GM12878 (cell line): ENCODE measurements around the gene UNKL. TPM values are rescaled to one million over a fixed set of nuclear protein-coding genes. Genes with fewer than 3 reads are reported as not detected.

Experiments
- ATAC-seq: fragments of 200-7000 bp; cut with Tn5 transposase; 3 replicates; pipeline ENCODE4 v1.9.1; 2020; ENCODE audit warnings: mild to moderate bottlenecking, moderate library complexity
- BruUV-seq: library from RNA; stranded (reverse); fragments of 400-500 nt; replicated peaks from 2 replicates; lab custom pipeline; 2021; lab: Mats Ljungman, UMichigan
- CTCF ChIA-PET: fragments of 300-600 bp; sonication (Branson Sonifier 250); formaldehyde crosslinking; extraction: SDS; loops from one replicate; lab custom pipeline; 2021; ENCODE audit warnings: inconsistent platforms; lab: Yijun Ruan, JAX
- POLR2A ChIA-PET: fragments of 350-600 bp; formaldehyde crosslinking; extraction: SDS; loops from one replicate; lab custom pipeline; 2021; ENCODE audit warnings: inconsistent platforms; lab: Charles Lee
- RAD21 ChIA-PET: fragments of 300-600 bp; sonication (Branson Sonifier 250); formaldehyde crosslinking; loops from one replicate; lab custom pipeline; 2023; ENCODE audit warnings: antibody characterized with exemption; ENCODE audit not compliant: unreplicated experiment; lab: Charles Lee
- SMC1A ChIA-PET: fragments of 300-600 bp; sonication (Branson Sonifier 250); formaldehyde crosslinking; loops from one replicate; lab custom pipeline; 2023; ENCODE audit not compliant: unreplicated experiment, uncharacterized antibody; lab: Charles Lee
- DNase-seq: peaks from one replicate; pipeline ENCODE4 v3.0.0-alpha.2; 2011; ENCODE audit warnings: low read depth, low spot score
- FAIRE-seq: peaks from 3 replicates; lab custom pipeline; 2011; peaks lifted over from hg19 to GRCh38; lab: Jason Lieb, UNC
- H2AFZ ChIP-seq: 2 replicates; pipeline ENCODE4 v1.6.0; 2011; ENCODE audit warnings: low read depth, low read length, control low read depth; ENCODE audit not compliant: control insufficient read depth
- H3K27ac ChIP-seq: 2 replicates; pipeline ENCODE4 v1.5.1; 2011; ENCODE audit warnings: control low read depth; ENCODE audit not compliant: control insufficient read depth, insufficient read depth
- H3K27me3 ChIP-seq, 2 experiments: replicated peaks in 1 of 2; 2 replicates each; pipeline versions ENCODE4 v1.6.0 to v1.6.1; 2011; ENCODE audit warnings: low read length in 1 of 2; ENCODE audit not compliant: control insufficient read depth in 2 of 2, insufficient read depth in 2 of 2
- H3K36me3 ChIP-seq, 2 experiments: 2 replicates each; pipeline ENCODE4 v1.5.1; 2011; ENCODE audit warnings: low read length in 1 of 2; ENCODE audit not compliant: control insufficient read depth in 2 of 2, insufficient read depth in 2 of 2
- H3K4me1 ChIP-seq: 2 replicates; pipeline ENCODE4 v1.6.1; 2011; ENCODE audit warnings: mild to moderate bottlenecking, low read length, moderate library complexity, mixed read lengths; ENCODE audit not compliant: control insufficient read depth, insufficient read depth
- H3K4me2 ChIP-seq: 2 replicates; pipeline ENCODE4 v1.6.0; 2011; ENCODE audit warnings: control low read depth; ENCODE audit not compliant: control insufficient read depth, insufficient read depth
- H3K4me3 ChIP-seq: fragments of 200-600 bp; sonication (generic); 2 replicates; pipeline ENCODE4 v1.5.1; 2016
- H3K79me2 ChIP-seq: 2 replicates; pipeline ENCODE4 v1.6.0; 2011; ENCODE audit warnings: low read length; ENCODE audit not compliant: control insufficient read depth, insufficient read depth
- H3K9ac ChIP-seq: 2 replicates; pipeline ENCODE4 v1.8.0; 2011; ENCODE audit warnings: low read length, control low read depth, mixed read lengths; ENCODE audit not compliant: control insufficient read depth, insufficient read depth
- H3K9me3 ChIP-seq: replicated peaks from 3 replicates; pipeline ENCODE4 v1.5.1; 2011; ENCODE audit warnings: mild to moderate bottlenecking, low read length; ENCODE audit not compliant: control insufficient read depth, insufficient read depth
- H4K20me1 ChIP-seq: 2 replicates; pipeline ENCODE4 v1.6.0; 2011; ENCODE audit not compliant: control insufficient read depth, insufficient read depth
- BCL3 ChIP-seq: IDR thresholded peaks from 2 replicates; pipeline ENCODE4 v1.6.1; 2011; ENCODE audit warnings: borderline replicate concordance, low read depth, mild to moderate bottlenecking, moderate library complexity, low read length; ENCODE audit not compliant: insufficient read depth, poor library complexity, severe bottlenecking
- CTCF ChIP-seq, 3 experiments: IDR thresholded peaks in 2 of 3; conservative IDR thresholded peaks in 1 of 3; 2 replicates each; pipeline ENCODE4 v1.5.1; 2011; ENCODE audit warnings: low read depth in 3 of 3, low read length in 3 of 3, mild to moderate bottlenecking in 3 of 3, control low read depth in 2 of 3, moderate library complexity in 2 of 3, inconsistent platforms in 1 of 3, mixed read lengths in 1 of 3; ENCODE audit not compliant: control insufficient read depth in 2 of 3, insufficient read depth in 1 of 3; ENCODE audit errors: extremely low read depth in 1 of 3
- MTA2 ChIP-seq: fragments of 450-650 bp; IDR thresholded peaks from 2 replicates; pipeline ENCODE4 v1.6.1; 2016; ENCODE audit warnings: low read depth, mild to moderate bottlenecking, moderate library complexity
- RAD51 ChIP-seq: fragments of 450-650 bp; IDR thresholded peaks from 2 replicates; pipeline ENCODE4 v1.6.1; 2016; ENCODE audit warnings: moderate library complexity, mild to moderate bottlenecking, inconsistent platforms
- SREBF2 ChIP-seq: IDR thresholded peaks from 2 replicates; pipeline ENCODE4 v1.6.1; 2012; ENCODE audit warnings: mild to moderate bottlenecking, low read length
- TBL1XR1 ChIP-seq: IDR thresholded peaks from 2 replicates; pipeline ENCODE4 v1.6.1; 2012; ENCODE audit warnings: low read depth, low read length, improper control_type of control experiment
- WGBS: methylation state at CpG from one replicate; pipeline ENCODE4 v1.1.6; 2016; ENCODE audit warnings: low lambda C conversion rate; ENCODE audit not compliant: insufficient replicate concordance, insufficient coverage; ENCODE audit errors: missing lambda C conversion rate; 5-methylcytosine and 5-hydroxymethylcytosine counted together
- in situ Hi-C: fragments of 300-500 bp; cut with MboI; formaldehyde crosslinking; loops from 9 replicates; pipeline ENCODE4 v1.14.3; 2018; ENCODE audit warnings: mixed read lengths
- intact Hi-C: fragments of 100-400 bp; cut with micrococcal nuclease; formaldehyde crosslinking; loops from one replicate; pipeline ENCODE4 v1.14.2; 2022; ENCODE audit not compliant: unreplicated experiment
- polyA plus RNA-seq, 11 experiments: library from polyadenylated mRNA; depleted of rRNA in 4 of 11; unstranded in 6 of 11; stranded (reverse) in 5 of 11; fragments of >200 nt; fragmentation: Nextera tagmentation in 4 of 11; fragmentation: Illumina TruSeq in 1 of 11; extraction: Ambion mirVana in 4 of 11; extraction: Trizol in 1 of 11; gene quantifications; 1 replicate in 1 of 11; 2 replicates in 10 of 11; pipeline versions ENCODE4 v1.2.1 to v1.2.3, GENCODE V29; 2011 to 2016; ENCODE audit warnings: inconsistent platforms in 2 of 11, missing spikeins in 2 of 11, low read depth in 1 of 11
- total RNA-seq, 4 experiments: library from RNA; depleted of rRNA in 3 of 4; stranded (reverse); fragments of >200 nt in 3 of 4; fragmentation: Illumina TruSeq in 1 of 4; extraction: Trizol in 1 of 4; gene quantifications; 2 replicates each; pipeline versions ENCODE4 v1.2.1 to v1.2.3, GENCODE V29; 2013 to 2021

The UNKL gene
- total and polyA plus RNA-seq, 10 of the 15 experiments (the other 5 are each of a cell fraction or from before 2014, with no cell fraction given): 0.40 to 21.6 (median 9.1) TPM

- TF ChIP-seq BCL3: no peak
Measured at GRCh38 chr16:1371054-1371978, 43.2 kb downstream of the UNKL start (continued).

GRCh38 chr16:1367486-1368174 lies 46.9 kb downstream of the UNKL start:
- Histone ChIP-seq H3K9ac (no peak overlapping the region), H3K4me3 (no peak overlapping the region), H3K4me2 (no peak overlapping the region), H3K27ac (no peak overlapping the region), H3K79me2 (no peaks in the 10 kb centered on the region), H2AFZ (no peak overlapping the region)
- RAD21 ChIA-PET: no interaction called here
- in situ Hi-C loops: no loop called here
- no peak for ATAC-seq
- TF ChIP-seq TBL1XR1: no peak
- no peak for TF ChIP-seq RAD51
- no peak for TF ChIP-seq SREBF2
- no peak for TF ChIP-seq MTA2
- no peak for TF ChIP-seq CTCF (IDR thresholded peaks at IDR 0.05 in 2 of 3, conservative IDR thresholded peaks at IDR 0.05 in 1 of 3; ENCODE audit: control insufficient read depth in 2 of 3, extremely low read depth in 1 of 3, insufficient read depth in 1 of 3, low read depth in 3 of 3, low read length in 3 of 3)
- TF ChIP-seq, all 136 proteins: peak for 0
- SMC1A ChIA-PET: no interaction called here
- H3K9me3 ChIP-seq: no peaks in the 10 kb centered on the region
- H3K27me3 ChIP-seq: no peaks in the 10 kb centered on the region
- WGBS: 94% methylated on average over 14 of the region's 27 CpGs
- intact Hi-C loops: no loop called here
- H4K20me1 ChIP-seq: no peaks in the 10 kb centered on the region
- H3K4me1 ChIP-seq: no peaks in the 10 kb centered on the region
- CTCF ChIA-PET: interaction anchor here (0.6 to 1.8 kb wide), 2 partner anchors 11 to 1007 kb away, joined by 3 to 5 read pairs; no protein-coding TSS in a partner anchor
- DNase-seq (no peak), FAIRE-seq (no peak)
- POLR2A ChIA-PET: interaction anchor here (0.6 kb wide), 1 partner anchor 1223 kb away, joined by 3 read pairs; no protein-coding TSS in a partner anchor
- no TSS peak for BruUV-seq
- peaks cover 10 to 21% of the 10 kb centered on the region in 2 experiments; a peak in 3 of 4 replicates for H3K36me3 ChIP-seq
